Measurements from ENCODE around the gene PRAMEF5.
"Not testable (repeated sequence)": the region's sequence is repeated elsewhere in the genome, so short reads cannot be mapped to it uniquely, and the experiment has no call there.

PRAMEF5 gene

DNA sequence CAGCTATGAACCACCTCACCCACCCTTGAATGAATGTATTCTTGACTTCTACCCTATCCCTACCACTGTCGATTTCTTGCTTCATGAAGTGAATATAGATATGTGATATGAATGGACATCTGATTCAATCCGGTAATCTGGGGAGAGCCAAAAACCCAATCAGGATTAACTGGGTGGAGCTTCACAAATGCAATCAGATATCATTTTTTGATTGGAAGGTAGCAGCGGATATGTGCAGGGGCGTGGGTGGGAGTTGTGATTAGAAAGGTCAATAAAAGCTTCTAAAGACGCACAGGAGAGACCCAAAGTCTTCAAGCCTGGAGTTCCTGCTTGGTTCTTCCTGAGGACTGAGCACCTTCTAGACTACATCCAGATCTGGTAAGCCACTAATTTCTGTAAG lies at the start of gene PRAMEF5:
Gene PRAMEF5, plus strand, starts transcription at position 301 of the 400 bp plus-strand sequence. CDS start 5,071 bp downstream, outside the sequence.
- not testable (repeated sequence) for DNase-seq (ENCODE audit: low spot score)

DNA sequence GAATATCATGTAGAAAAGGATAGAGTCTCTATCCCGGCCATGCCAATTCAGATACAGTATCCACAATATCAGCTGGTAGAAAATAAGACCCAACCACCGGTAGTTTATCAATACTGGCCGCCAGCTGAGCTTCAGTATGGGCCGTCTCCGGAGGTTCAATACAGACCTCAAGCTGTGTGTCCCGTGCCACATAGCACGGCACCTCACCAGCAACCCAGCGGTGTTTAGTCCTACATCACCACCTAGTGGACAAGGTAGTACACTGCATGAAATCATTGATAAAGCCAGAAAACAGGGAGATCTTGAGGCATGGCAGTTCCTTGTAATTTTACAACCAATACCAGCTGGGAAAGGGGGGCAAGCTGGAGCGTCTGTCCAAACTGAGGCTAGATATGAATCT lies 45.3 kb upstream of the PRAMEF5 start:
- not testable (repeated sequence) for DNase-seq (ENCODE audit: low spot score)

DNA sequence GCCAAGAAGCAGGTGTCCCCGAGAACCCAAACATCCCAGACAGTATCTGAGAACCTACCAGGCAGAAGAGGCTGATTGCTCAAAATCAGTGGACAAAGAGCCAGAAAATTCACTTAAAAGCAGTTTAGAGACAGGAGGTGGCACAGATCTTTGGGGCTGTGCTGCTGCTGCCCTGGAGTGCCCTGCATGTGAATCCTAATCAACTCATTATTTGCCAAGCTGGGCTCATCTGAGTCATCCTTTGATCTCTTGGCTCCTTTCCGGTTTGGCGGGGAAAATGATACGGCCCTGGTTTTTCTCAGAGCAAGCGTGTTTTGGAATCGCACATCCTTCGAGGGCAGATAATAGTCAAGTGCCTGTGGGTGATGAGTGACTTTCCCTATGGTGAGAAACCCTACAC lies 37.4 kb upstream of the PRAMEF5 start:
- DNase-seq (ENCODE audit: low spot score): not testable (repeated sequence)

DNA sequence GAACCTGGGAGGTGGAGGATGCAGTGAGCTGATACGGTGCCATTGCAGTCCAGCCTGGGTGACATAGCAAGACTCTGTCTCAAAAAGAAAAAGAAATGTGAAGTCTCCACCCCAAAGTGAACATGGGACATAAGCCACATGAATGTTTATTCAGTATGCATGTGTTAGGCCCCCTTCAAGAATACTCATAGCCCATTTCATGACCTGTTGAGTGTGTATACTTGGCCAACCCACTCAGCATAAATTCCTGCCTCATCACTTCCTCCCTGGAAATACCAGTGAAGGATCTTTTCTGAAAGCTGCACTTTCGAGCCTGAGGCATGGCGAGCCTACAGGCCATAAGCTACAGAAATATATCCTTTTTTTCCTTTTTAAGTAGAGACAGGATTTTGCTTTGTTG lies 34.8 kb upstream of the PRAMEF5 start:
- not testable (repeated sequence) for DNase-seq (ENCODE audit: low spot score)

DNA sequence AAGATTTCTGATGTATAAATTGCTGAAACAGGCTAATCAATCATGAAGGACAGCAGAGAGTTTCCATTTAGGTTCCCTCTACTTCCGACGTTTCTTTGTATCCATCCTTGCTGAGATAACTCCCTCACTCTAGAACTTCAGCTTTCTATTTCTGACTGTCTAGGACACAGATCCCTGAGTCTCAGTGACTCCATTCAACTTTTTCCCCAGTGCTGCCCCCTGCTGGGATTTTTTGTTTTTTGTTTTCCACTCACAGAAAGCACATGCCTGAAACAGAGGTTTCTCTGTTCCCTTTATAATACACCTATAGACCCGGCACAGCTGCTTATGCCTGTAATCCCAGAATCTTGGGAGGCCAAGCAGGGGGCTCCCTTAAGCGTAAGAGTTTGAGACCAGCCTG lies 31.2 kb upstream of the PRAMEF5 start:
- not testable (repeated sequence) for DNase-seq (ENCODE audit: low spot score)

DNA sequence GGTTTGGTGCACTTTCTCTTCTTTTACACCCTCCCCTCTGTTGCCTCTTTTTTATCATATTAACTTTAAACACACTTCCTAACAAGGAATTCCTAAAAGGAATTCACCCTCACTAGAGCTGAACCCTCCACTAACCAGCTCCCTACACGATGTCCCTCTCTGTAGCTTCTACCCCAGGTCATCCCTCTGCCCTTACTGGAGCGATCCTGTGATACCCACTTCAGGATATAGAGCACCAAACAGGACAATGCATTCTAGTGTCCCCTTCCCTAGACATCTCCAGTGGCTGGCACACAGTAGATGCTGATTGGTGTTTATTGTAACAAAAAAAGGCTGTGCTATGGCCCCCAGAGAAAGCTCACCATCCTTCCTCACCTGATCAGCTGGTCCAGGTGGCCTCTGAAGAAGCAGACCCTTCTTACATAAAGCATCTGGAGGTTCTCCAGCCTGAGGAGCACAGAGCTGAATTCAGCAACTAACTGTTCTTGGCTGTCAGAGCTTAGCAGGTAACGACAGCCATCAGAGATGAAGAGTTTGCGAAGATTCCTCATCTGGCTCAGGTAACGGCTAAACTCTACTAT lies 29.4 kb upstream of the PRAMEF5 start:
- no peak for DNase-seq (ENCODE audit: low spot score)

DNA sequence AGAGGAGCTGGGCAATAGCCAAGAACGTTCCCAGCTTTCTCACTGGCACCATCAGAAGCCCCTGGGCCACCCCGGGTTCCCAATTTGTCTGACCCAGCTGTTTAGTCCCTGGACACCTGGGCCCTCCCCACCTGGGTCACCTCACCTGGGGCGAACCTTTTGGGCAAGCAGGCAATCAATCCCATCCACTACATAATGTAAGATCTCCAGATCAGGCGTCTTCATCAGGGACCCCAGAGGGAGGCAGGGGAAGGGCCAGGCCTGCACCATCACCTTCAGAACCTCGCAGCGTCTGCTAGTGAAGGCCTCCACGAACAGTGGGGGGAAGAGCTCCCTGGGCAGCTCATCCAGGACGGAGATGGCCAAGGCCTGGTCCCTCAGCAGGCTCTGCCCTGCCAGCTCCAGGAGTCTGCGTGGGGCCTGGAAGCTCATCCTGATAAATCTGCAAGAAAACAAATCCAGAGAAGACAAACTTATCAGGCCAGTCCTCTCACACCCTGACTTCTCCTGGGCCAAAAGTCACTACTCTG lies 28.3 kb upstream of the PRAMEF5 start, which contains the start of gene PRAMEF18:
Gene PRAMEF18, minus strand, starts transcription at position 480 of the 530 bp plus-strand sequence. Its CDS starts 48 bp downstream, at position 432.
- not testable (repeated sequence) for DNase-seq (ENCODE audit: low spot score)

DNA sequence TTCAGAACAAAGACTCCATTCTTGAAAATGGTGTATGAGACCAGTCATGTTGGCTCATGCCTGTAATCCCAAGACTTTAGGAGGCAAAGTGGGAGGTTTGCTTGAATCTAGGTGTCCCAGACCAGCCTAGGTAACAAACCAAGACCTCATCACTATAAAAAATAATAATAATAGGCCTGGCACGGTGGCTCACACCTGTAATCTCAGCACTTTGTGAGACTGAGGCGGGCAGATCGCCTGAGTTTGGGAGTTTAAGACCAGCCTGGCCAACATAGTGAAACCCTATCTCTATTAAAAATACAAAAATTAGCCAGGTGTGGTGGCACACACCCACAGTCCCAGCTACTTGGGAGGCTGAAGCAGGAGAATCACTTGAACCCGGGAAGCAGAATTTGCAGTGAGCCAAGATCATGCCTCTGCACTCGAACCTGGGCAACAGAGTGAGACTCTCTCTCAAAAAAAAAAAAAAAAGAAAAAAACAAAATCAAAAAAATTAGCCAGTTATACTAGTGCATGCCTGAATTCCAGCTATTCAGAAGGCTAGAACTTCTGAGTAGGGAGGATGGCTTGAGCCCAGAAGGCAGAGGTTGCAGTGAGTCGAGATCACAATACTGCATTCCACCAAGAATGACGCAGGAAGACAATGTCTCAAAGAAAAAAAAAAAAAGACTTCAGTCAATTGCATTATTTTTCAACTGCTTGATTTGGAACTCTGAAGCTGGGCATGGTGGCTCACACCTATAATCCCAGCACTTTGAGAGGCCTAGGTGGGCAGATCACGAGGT lies 26.5 kb upstream of the PRAMEF5 start:
- DNase-seq (ENCODE audit: low spot score): not testable (repeated sequence)

DNA sequence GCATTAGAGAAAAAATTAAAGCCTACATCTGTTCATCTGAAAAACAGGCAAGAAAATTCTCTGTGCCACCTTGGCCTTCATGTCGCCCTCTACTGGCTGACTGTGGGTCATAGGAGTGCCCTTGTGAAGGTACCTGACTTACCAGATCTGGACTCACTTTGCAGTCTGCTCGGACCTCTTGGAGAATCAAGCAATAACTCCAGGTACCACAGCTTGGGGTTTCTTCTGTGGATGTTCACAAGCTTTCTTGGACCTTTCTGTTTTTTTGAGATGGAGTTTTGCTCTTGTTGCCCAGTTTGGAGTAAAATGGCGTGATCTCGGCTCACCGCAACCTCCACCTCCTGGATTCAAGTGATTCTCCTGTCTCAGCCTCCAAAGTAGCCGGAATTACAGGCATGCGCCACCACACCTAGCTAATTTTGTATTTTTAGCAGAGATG lies 25.6 kb upstream of the PRAMEF5 start:
- DNase-seq (ENCODE audit: low spot score): no peak

DNA sequence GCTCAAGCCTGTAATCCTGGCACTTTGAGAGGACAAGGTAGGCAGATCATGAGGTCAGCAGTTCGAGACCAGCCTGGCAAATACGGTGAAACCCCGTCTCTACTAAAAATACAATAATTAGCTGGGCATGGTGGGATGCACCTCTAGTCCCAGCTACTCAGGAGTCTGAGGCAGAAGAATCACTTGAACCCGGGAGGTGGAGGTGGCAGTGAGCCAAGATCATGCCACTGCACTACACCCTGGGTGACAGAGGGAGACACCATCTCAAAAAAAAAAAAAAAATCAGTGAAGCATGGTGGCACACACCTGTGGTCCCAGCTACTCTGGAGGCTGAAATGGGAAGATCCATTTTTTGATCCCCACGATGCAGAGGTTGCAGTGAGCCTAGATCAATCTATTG lies 23.9 kb upstream of the PRAMEF5 start:
- DNase-seq (ENCODE audit: low spot score): not testable (repeated sequence)

DNA sequence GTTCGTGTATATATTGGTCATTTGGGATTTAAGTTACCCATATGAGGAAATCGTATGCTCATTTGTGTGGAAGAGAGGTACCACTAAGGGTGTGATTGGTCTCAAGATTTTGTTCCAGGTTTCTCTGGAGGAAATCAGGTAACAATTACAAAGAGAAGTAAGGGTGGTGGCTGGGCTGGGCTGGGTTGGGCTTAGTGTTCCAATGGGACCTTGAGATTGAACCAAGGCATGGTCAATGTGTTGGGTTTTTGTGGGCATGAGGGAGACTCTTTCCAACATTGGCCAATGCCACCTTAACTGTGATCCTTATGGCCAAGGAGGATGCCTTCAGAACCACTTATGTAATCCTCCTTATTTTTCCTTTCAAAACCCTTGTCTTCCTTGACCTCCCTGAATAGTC lies 23.4 kb upstream of the PRAMEF5 start:
- not testable (repeated sequence) for DNase-seq (ENCODE audit: low spot score)

DNA sequence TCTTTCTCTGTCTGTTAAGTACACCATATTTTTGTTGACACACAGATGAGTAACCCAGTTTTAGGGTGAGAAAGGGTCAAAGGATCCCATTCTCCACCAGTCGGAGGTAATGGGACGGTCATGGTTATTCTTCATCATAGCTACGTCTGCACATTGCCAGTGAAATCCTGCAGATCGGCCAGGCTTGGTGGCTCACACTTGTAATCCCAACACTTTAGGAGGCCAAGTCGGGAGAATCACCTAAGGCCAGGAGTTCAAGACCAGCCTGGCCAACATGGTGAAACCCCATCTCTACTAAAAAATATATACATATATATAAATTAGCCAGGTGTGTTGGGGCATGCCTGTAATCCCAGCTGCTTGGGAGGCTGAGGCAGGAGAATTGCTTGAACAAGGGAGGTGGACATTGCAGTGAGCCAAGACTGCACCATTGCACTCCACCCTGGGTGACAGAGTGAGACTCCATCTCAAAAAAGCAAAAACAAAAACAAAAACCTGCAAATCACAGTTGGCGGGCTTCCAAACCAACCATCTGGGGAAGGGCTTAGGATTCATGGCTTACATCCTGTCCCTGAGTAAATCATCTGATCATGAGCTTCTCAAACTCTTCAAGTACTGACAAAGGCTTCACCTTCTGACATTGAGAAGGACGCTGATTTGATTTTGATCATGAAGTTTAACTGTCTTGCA lies 22.8 kb upstream of the PRAMEF5 start:
- not testable (repeated sequence) for DNase-seq (ENCODE audit: low spot score)

DNA sequence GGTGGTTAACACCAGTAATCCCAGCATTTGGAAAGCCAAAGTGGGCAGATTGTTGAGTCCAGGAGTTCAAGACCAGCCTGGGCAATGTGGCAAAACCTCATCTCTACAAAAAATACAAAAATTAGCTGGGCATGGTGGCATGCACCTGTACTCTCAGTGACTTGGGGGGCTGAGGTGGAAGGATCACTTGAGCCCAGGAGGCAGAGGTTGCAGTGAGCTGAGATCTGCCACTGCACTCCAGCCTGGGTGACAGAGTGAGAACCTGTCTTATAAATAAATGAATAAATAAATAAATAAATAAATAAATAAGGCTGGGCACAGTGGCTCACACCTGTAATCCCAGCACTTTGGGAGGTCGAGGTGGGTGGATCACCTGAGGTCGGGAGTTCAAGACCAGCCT lies 21.9 kb upstream of the PRAMEF5 start:
- not testable (repeated sequence) for DNase-seq (ENCODE audit: low spot score)

DNA sequence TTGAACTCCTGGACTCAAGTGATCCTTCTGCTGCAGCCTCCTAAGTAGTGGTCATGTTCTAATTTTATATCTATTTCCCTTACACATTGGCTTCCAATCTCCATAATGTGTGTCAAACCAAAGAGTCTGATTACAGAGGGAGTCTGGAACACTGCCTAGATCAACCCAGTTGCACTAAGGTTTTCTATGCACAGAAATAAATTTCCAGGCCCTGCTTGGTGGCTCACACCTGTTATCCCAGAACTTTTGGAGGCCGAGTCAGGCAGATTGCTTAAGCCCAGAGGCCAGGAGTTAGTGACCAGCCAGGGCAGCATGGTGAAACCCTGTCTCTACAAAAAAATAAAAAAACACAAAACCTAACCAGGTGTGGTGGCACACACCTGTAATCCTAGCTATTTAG lies 19.9 kb upstream of the PRAMEF5 start:
- not testable (repeated sequence) for DNase-seq (ENCODE audit: low spot score)

DNA sequence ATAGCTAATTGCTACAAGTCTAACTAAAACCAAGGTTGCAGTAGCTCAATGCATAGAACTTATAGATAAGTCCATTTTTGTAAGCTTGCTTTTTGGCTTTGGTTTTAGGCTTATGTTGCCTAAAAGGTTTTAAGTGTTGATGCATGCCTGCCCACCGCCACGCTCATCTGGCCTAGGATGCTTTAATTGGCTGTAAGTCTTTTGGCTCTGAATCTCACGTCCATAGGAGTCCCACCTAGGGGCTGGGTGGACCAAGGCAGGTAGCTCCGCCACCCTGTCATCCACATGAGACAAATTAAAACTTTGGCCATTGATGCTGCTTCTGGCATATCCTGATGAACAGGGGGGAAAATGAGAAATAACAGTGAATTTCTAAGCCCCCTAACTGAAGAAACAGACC lies 16.4 kb upstream of the PRAMEF5 start:
- DNase-seq (ENCODE audit: low spot score): not testable (repeated sequence)

DNA sequence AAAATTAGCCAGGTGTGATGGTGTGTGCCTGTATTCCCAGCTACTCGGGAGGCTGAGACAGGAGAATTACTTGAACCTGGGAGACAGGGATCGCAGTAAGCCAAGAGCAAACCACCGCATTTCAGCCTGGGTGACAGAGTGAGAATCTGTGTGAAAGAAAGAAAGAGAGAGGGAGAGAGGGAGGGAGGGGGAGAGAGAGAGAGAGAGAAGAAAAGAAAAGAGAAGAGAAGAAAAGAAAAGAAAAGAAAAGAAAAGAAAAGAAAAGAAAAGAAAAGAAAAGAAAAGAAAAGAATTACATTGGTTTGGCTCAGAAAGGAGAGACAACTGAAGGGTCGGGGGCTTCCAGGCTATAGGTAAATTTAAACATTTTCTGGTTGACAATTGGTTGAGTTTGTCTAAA lies 14.4 kb upstream of the PRAMEF5 start:
- not testable (repeated sequence) for DNase-seq (ENCODE audit: low spot score)

DNA sequence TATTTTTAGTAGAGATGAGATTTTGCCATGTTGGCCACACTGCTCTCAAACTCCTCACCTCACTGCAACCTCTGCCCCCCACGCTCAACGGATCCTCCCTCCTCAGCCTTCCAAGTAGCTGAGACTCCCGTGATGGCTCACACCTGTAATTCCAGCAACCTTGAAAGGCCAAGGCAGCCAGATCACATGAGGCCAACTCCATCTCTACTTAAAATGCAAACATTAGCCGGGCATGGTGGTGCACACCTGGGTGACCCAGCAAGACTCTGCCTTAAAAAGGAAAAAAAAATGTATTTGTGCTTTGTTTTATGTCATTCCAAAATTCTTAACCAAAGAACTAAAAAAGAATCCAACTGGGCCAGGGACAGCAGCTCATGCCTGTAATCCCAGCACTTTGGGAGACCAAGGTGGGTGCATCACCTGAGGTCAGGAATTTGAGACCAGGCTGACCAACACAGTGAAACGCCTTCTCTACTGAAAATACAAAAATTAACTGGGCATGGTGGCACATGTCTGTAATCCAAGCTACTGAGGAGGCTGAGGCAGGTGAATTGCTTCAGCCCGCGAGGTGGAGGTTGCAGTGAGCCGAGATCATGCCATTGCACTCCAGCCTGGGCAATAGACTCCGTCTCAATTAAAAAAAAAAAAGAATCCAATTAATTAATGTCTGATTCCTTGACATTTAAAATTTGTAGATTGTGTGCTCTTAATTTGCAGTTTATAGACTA lies 10.3 kb upstream of the PRAMEF5 start:
- not testable (repeated sequence) for DNase-seq (ENCODE audit: low spot score)

DNA sequence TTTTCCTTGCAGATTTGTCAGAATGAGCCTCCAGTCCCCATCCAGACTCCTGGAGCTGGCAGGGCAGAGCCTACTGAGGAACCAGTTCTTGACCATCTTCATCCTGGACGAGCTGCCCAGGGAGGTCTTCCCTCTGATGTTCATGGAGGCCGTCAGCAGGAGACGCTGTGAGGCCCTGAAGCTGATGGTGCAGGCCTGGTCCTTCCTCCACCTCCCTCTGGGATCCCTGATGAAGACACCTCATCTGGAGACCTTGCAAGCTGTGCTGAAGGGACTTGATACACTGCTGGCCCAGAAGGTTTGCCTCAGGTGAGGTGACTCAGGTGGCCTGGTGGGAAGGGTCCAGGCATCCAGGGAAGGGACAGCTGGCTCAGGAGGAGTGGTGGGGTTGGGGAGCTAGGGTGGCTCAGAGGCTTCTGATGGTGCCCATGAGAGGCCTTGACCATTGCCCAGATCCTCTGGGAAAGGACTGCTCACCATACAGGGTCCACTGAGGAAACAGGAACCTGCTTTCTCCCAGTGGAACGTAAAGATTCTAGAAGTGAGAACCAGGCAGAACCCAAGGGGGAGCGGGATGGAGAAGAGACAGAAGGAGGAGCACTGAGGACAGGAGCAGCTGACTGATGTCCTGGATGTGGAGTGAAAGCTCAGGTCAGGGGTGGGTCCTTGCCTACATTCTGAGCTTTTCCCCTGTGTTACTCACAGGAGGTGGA lies 8.0 kb upstream of the PRAMEF5 start:
- not testable (repeated sequence) for DNase-seq (ENCODE audit: low spot score)

DNA sequence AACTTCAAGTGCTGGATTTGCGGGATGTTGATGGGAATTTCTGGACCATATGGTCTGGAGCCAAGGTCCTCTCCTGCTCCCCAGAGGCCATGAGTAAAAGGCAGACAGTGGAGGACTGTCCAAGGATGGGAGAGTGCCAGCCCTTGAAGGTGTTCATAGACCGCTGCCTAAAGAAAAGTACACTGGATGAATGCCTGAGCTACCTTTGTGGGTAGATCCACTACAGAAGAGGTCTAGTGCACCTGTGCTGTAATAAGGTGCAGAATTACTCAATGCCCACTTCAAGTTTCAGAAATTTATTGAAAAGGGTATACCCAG lies 7.5 kb upstream of the PRAMEF5 start:
- DNase-seq (ENCODE audit: low spot score): not testable (repeated sequence)

DNA sequence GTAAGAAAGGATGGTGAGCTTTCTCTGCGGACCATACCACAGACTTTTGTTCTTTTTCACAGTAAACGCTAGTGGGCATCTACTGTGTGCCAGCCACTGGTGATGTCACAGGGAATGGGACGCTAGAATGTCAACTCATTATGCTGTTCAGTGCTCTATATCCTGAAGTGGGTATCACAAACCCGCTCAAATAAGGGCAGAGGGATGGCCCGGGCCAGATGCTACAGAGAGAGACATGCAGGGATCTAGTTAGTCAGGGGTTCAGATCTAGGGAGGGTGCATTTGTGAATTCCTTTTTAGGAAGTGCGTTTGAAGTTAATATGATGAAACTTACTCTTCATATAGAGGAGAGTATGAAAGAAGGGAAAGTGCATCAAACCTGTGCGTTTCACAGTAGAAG lies 6.9 kb upstream of the PRAMEF5 start:
- DNase-seq (ENCODE audit: low spot score): not testable (repeated sequence)

DNA sequence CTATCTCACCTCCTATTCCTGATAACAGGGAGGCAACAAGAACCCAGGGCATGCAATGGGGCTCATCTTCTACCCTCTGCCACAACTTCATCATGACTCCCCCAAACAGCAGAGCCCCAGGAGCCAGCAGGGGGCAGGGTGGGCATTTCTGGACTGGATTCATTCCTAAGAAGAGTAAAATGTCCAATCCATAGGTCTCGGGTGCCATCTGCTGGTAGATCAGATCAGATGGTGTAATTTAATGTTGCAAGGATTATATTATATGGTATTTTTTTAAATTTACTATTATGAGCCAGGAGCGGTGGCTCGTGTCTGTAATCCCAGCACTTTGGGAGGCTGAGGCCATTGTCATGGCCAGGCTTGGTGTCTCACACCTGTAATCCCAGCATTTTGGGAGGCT lies 11.1 kb downstream of the PRAMEF5 start:
- DNase-seq (ENCODE audit: low spot score): not testable (repeated sequence)

Measured in COLO829 (cell line).